ENCODE results near the gene DBF4B.

DBF4B gene

GRCh38 chr17:44779211-44780025 lies 71.0 kb downstream of the DBF4B start:
- peak; percentile 84 for DNase-seq

- DNase-seq, result no peak
Observed at GRCh38 chr17:44780161-44780560, 71.7 kb downstream of the DBF4B start.

GRCh38 chr17:44780845-44781480 lies 72.5 kb downstream of the DBF4B start:
- no peak for DNase-seq

GRCh38 chr17:44781551-44782325 lies 73.3 kb downstream of the DBF4B start:
- DNase-seq, result no peak

GRCh38 chr17:44782326-44782850 lies 73.9 kb downstream of the DBF4B start:
- no peak for DNase-seq

- DNase-seq, result no peak
Observed at GRCh38 chr17:44785921-44786320, 77.5 kb downstream of the DBF4B start.

GRCh38 chr17:44786551-44787081 lies 78.2 kb downstream of the DBF4B start:
- no peak for DNase-seq

GRCh38 chr17:44787271-44787940 lies 78.9 kb downstream of the DBF4B start:
- no peak for DNase-seq

- DNase-seq, result no peak
Observed at GRCh38 chr17:44788139-44788538, 79.7 kb downstream of the DBF4B start.

GRCh38 chr17:44792276-44792675 lies 83.8 kb downstream of the DBF4B start:
- no peak for DNase-seq

GRCh38 chr17:44793885-44794842 lies 85.7 kb downstream of the DBF4B start:
- DNase-seq, result no peak

GRCh38 chr17:44794851-44795413 lies 86.5 kb downstream of the DBF4B start:
- DNase-seq, result peak; percentile 59

GRCh38 chr17:44795421-44795820 lies 87.0 kb downstream of the DBF4B start:
- DNase-seq, result no peak

- DNase-seq, result no peak
Observed at GRCh38 chr17:44795928-44796327, 87.5 kb downstream of the DBF4B start.

- no peak for DNase-seq
Observed at GRCh38 chr17:44796731-44797130, 88.3 kb downstream of the DBF4B start.

GRCh38 chr17:44797802-44798201 lies 89.3 kb downstream of the DBF4B start:
- no peak for DNase-seq

- DNase-seq, result no peak
Observed at GRCh38 chr17:44798356-44798755, 89.9 kb downstream of the DBF4B start.

Data from OCI-M1 (cell line).